GM20000 (cell line): ENCODE measurements around the gene FGF1.

ENCODE experiments used
- DNase-seq: peaks from one replicate; pipeline ENCODE4 v3.0.0; 2012; ENCODE audit warnings: low spot score
- TF ChIP-seq, protein P1 (sequence below): IDR thresholded peaks from 2 replicates; pipeline ENCODE4 v1.5.1; 2012; ENCODE audit warnings: mild to moderate bottlenecking, control low read depth; ENCODE audit errors: extremely low read depth, missing control alignments

FGF1 gene

DNA sequence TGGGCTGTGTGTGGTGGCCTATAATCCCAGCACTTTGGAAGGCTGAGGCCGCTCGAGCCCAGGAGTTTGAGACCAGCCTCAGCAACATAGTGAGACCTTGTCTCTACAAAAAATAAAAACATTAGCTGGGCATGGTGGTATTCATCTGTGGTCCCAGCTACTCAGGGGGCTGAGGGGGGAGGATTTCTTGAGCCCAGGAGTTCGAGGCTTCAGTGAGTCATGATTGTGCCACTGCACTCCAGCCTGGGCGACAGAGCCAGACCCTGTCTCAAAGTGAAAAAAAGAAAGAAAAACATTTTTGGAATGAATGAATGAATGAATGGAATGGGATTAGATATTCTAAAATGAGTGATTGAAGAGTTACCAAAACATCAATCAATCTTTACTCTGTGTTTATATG is 85.8 kb downstream of the FGF1 start:
- no peak for DNase-seq

DNA sequence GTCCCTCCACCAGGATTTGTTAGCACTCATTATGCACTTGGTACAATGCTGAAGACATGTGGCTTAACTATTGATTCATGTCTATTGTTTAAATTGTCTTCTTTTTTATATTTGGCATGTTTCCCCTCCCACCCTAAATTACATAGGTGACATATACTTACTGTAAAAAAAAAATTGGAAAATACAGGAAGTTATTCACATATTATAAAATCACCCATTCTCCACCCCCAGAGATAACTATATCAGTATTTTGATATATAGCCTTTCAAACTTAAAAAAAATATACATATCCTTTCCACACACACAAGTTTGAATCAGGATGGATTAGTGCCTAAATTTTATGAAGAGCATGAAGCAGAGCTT is 87.6 kb downstream of the FGF1 start:
- TF ChIP-seq, protein P1, sequence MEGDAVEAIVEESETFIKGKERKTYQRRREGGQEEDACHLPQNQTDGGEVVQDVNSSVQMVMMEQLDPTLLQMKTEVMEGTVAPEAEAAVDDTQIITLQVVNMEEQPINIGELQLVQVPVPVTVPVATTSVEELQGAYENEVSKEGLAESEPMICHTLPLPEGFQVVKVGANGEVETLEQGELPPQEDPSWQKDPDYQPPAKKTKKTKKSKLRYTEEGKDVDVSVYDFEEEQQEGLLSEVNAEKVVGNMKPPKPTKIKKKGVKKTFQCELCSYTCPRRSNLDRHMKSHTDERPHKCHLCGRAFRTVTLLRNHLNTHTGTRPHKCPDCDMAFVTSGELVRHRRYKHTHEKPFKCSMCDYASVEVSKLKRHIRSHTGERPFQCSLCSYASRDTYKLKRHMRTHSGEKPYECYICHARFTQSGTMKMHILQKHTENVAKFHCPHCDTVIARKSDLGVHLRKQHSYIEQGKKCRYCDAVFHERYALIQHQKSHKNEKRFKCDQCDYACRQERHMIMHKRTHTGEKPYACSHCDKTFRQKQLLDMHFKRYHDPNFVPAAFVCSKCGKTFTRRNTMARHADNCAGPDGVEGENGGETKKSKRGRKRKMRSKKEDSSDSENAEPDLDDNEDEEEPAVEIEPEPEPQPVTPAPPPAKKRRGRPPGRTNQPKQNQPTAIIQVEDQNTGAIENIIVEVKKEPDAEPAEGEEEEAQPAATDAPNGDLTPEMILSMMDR, result no peak
- no peak for DNase-seq

More for the DNA sequence above, 85.8 kb downstream of the FGF1 start:
- TF ChIP-seq, protein P1, result no peak

DNA sequence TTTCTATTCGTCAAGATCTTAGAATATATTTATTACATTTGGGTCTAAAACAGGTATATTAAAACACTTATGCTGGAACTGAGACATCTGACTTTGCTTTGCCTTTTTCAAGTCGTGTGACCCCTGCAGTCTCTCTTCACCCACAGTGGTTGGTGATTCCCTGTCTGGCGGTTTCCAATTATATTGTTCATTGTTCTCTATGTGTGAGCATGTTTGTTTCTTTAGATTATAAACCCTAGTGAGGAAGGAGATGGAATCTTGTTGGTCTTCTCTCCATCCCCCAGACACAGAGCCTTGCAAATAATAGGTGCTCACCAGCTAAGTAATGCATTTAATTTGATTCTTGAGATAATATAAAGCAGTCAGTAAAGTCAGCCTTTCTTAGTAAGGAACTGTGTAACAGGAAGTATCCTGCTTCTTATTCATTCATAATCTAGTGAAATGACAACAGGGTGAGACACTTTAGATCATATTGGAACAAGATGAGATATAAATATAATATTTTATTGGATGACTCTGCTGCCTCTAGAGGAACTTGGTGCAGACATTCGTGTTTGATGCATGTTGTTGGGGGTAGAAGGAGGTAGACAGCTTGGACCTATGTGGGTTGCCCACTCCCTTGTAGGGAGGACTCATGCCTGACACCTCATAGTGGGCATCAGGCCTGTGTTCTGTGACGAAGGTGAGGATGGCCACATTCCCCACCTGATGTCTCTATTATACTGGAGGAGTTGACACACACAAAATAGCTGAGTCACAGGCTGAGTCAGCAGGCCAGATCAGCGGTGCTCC is 88.1 kb downstream of the FGF1 start:
- DNase-seq, result no peak
- TF ChIP-seq, protein P1, result no peak

DNA sequence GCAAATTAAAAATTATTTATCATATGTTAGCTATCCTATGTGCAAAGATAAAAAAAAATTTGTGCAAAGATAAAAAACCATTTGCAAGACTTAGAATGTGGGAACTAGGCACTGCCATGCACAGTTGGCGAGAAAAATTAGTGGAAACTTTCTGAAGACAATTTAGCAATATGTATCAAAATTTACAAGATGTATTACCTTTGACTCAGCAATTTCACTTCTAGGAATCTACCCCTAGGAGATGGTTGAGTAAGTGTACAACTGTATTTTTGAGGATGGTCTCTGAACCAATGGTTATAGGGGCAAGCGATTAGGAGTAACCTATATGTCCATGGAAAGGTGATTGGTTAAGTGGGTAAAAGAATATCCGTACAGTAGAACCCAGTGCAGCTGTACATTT is 88.9 kb downstream of the FGF1 start:
- DNase-seq, result no peak
- TF ChIP-seq, protein P1, result no peak

DNA sequence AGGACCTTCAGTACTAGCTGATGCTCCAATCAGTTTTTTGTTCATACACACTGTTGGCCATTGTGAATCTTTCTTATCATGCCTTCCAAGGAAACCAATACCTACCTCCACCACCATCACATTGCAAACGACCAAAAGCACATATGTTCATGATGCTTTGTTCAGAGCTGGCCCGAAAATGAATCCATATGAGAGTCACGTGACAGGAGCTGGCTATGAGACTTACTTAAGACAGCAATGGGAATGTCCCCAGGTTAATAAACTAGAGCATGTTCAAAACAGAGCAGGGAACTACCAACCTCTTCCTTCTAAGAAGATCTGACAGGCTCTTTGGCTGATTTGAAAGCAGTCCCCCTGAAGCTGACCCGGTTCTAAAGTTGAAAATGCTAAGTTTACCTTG is 93.5 kb downstream of the FGF1 start:
- TF ChIP-seq, protein P1, result no peak

DNA sequence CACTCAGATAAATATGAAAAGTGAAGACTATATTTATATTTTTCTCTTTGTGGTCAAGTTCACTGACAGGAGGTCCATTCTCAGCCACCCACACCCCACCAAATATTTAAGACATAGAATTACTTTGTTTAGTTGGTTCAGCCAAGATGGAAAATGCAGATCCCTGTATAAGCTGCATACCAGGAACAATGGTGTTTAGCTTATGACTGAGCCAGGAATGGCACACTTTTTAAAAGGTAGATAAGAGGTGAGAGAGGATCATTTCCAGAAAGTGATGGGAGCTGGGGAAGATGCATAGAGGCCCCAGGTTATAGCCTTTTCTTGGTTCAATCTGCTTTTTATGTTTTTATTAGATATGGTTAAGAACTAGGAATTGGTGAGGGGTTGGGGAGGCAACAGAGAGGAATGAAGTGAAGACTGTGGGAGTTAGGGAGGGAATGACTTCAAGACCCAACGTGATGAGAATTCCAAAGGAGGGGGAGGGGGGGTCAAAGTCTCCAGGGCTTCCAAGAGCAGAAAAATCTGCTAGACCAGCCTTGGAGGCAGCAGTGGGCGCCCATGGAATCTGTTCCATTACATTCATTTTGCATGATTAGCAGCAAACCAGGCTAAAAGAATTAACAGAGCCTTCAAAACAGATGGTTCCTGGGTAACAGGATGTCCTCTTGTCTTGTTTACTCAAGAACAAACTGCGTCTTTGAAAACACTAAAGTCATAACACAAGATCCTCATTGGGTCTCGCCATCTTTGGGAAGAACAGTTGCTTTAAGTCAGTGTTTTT is 95.2 kb downstream of the FGF1 start:
- DNase-seq, result no peak
- TF ChIP-seq, protein P1, result no peak

More for the DNA sequence above, 93.5 kb downstream of the FGF1 start:
- DNase-seq, result no peak

DNA sequence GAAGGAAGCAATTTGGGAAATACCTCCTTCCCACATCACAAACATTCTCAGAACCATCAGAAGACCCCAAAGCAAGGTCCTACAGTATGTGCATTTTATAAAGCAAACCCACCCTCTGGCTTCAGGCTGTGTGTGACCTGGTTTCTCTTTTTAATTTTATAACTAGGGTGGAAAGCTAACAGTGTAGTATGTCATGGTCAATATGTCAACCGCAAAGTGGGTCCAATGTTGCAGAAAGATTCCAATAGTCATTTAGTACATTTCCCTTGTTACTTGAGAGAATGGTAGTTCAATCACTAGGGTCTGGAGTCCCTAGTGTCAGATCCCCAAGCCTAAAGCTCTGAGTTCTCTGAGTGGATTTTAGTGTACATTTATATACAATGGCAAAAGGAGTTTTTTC is 96.2 kb downstream of the FGF1 start:
- TF ChIP-seq, protein P1, result no peak
- no peak for DNase-seq
